ENCODE measurements around the gene KCND2.
"Not testable (repeated sequence)": the region's sequence is repeated elsewhere in the genome, so short reads cannot be mapped to it uniquely, and the experiment has no call there.

Gene KCND2

DNA sequence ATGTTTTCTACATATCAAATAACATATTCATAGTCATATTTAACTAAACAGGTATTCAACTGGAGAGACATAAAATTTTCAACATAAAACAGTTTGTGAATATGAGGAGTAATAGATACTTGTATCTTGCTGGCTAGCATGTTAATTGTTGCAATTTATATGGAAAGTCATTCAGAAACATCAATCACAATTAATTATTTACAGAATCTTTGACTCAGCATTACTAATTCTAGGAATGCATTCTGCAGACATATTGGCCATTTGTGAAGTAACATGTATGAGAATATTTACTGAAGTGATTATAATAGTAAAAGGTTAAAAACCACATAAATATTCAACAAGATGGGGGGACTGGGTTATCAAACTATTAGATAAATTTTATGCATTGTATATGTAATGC, 381.3 kb downstream of the KCND2 start:
- Histone ChIP-seq H3K36me3 (ENCODE audit: control insufficient read depth, insufficient read depth, low read length, severe bottlenecking) (no peaks in the 10 kb centered on the region), H3K9ac (ENCODE audit: low read length) (no peak overlapping the region), H3K9me3 (ENCODE audit: control insufficient read depth, low read length) (no peaks in the 10 kb centered on the region), H3K4me3 (ENCODE audit: low read length) (no peak overlapping the region), H3K27me3 (replicated peaks; ENCODE audit: control insufficient read depth, insufficient read depth, low read length) (no peaks in the 10 kb centered on the region), H3K4me1 (ENCODE audit: control insufficient read depth, insufficient read depth, low read length) (no peaks in the 10 kb centered on the region)
- DNase-seq (ENCODE audit: low read depth), result no peak

DNA sequence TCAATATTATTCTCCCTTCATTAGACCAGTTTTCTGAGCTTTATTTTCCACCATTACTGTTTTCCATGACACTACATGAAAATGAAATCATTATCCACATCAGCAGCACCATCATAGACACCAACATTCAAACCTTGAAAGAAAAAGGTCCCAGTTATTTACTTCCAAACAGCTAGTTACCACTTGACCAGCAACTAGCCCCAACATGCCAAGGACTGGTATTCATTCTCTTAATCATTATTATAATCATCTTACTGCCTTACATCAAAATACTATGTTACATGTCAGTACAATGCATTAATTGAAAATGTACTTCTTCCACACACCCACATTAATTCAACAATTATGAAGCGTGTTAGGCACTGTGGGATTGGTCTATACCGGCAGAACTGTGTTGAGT, 385.5 kb downstream of the KCND2 start:
- DNase-seq (ENCODE audit: low read depth), result no peak
- Histone ChIP-seq H3K4me3 (ENCODE audit: low read length) (no peak overlapping the region), H3K27me3 (replicated peaks; ENCODE audit: control insufficient read depth, insufficient read depth, low read length) (no peaks in the 10 kb centered on the region)

GRCh38 chr7:120662291-120662690, 389.3 kb downstream of the KCND2 start:
- Histone ChIP-seq H3K4me3 (ENCODE audit: low read length) (no peak overlapping the region), H3K9me3 (ENCODE audit: control insufficient read depth, low read length) (no peaks in the 10 kb centered on the region), H3K36me3 (ENCODE audit: control insufficient read depth, insufficient read depth, low read length, severe bottlenecking) (no peaks in the 10 kb centered on the region), H3K9ac (ENCODE audit: low read length) (no peak overlapping the region), H3K27me3 (replicated peaks; ENCODE audit: control insufficient read depth, insufficient read depth, low read length) (no peaks in the 10 kb centered on the region), H3K4me1 (ENCODE audit: control insufficient read depth, insufficient read depth, low read length) (no peaks in the 10 kb centered on the region)
- DNase-seq (ENCODE audit: low read depth), result no peak

More for the DNA sequence above, 385.5 kb downstream of the KCND2 start:
- H3K4me1 ChIP-seq (ENCODE audit: control insufficient read depth, insufficient read depth, low read length), result no peaks in the 10 kb centered on the region
- no peaks in the 10 kb centered on the region for H3K36me3 ChIP-seq (ENCODE audit: control insufficient read depth, insufficient read depth, low read length, severe bottlenecking)
- H3K9me3 ChIP-seq (ENCODE audit: control insufficient read depth, low read length), result no peaks in the 10 kb centered on the region
- no peak overlapping the region for H3K9ac ChIP-seq (ENCODE audit: low read length)

DNA sequence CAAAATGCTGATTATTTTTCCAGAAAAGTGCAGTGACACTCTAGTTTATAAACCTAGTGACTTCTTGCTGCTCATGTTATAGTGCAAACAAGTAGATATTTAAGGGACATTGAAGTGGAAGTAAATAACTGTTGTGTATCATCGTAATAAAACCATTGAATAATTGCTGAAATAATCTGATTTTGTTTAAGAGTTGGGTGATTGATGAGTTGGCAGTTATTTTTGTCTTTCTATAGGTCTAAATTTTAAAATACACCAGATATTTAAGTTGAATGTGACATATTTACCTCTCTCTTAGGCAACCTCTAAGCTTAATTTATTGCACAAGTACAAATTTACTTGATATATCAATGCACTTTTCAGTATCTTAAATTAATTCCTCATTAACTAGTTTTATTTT, 392.1 kb downstream of the KCND2 start:
- no peaks in the 10 kb centered on the region for H3K27me3 ChIP-seq (replicated peaks; ENCODE audit: control insufficient read depth, insufficient read depth, low read length)
- no peak overlapping the region for H3K9ac ChIP-seq (ENCODE audit: low read length)
- no peak for DNase-seq (ENCODE audit: low read depth)
- no peaks in the 10 kb centered on the region for H3K9me3 ChIP-seq (ENCODE audit: control insufficient read depth, low read length)
- no peaks in the 10 kb centered on the region for H3K4me1 ChIP-seq (ENCODE audit: control insufficient read depth, insufficient read depth, low read length)
- H3K36me3 ChIP-seq (ENCODE audit: control insufficient read depth, insufficient read depth, low read length, severe bottlenecking), result no peaks in the 10 kb centered on the region
- H3K4me3 ChIP-seq (ENCODE audit: low read length), result no peak overlapping the region

DNA sequence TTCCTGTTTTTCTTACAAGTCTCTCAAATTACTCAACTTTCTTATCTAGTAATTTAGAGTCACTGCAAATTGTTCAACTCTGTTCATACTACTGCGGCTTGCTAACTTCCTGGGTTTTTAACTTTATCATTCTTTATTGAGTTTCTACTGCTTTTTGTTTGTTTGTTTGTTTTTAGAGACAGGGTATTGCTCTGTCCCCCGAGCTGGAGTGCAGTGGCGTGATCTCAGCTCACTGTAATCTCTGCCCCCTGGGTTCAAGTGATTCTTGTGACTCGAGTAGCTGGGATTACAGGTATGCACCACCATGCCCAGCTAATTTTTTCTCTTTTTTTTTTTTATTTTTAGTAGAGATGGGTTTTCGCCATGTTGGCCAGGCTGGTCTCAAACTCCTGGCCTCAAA, 402.1 kb downstream of the KCND2 start:
- no peaks in the 10 kb centered on the region for H3K9me3 ChIP-seq (ENCODE audit: control insufficient read depth, low read length)
- no peak for DNase-seq (ENCODE audit: low read depth)
- no peaks in the 10 kb centered on the region for H3K36me3 ChIP-seq (ENCODE audit: control insufficient read depth, insufficient read depth, low read length, severe bottlenecking)
- H3K4me3 ChIP-seq (ENCODE audit: low read length), result no peak overlapping the region
- H3K9ac ChIP-seq (ENCODE audit: low read length), result no peak overlapping the region
- H3K27me3 ChIP-seq (replicated peaks; ENCODE audit: control insufficient read depth, insufficient read depth, low read length), result no peaks in the 10 kb centered on the region
- H3K4me1 ChIP-seq (ENCODE audit: control insufficient read depth, insufficient read depth, low read length), result no peaks in the 10 kb centered on the region

DNA sequence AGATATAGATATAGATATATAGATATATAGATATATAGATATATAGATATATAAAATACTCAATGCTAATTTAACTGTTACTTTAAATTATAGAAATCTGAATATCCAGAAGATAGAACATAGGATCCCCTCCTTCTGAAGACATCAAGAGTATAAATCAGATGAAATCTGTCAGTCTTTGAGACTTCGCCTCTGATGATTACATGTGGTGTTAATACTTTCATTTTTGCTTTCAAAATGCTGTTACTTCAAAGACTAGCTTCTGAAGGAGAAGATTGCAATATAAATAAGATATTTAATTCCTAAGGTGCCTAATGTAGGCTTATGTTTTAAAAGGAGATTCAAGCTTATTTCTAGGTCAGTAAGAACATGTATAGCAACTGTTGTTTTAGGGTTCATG, 404.6 kb downstream of the KCND2 start:
- H3K9ac ChIP-seq (ENCODE audit: low read length), result no peak overlapping the region
- no peaks in the 10 kb centered on the region for H3K36me3 ChIP-seq (ENCODE audit: control insufficient read depth, insufficient read depth, low read length, severe bottlenecking)
- no peaks in the 10 kb centered on the region for H3K9me3 ChIP-seq (ENCODE audit: control insufficient read depth, low read length)
- H3K4me1 ChIP-seq (ENCODE audit: control insufficient read depth, insufficient read depth, low read length), result peaks cover 7% of the 10 kb centered on the region
- no peak overlapping the region for H3K4me3 ChIP-seq (ENCODE audit: low read length)
- no peak for DNase-seq (ENCODE audit: low read depth)
- no peaks in the 10 kb centered on the region for H3K27me3 ChIP-seq (replicated peaks; ENCODE audit: control insufficient read depth, insufficient read depth, low read length)

GRCh38 chr7:120680985-120681384, 408.0 kb downstream of the KCND2 start:
- Histone ChIP-seq H3K4me1 (ENCODE audit: control insufficient read depth, insufficient read depth, low read length) (peaks cover 9% of the 10 kb centered on the region), H3K27me3 (replicated peaks; ENCODE audit: control insufficient read depth, insufficient read depth, low read length) (no peaks in the 10 kb centered on the region), H3K9ac (ENCODE audit: low read length) (no peak overlapping the region), H3K4me3 (ENCODE audit: low read length) (no peak overlapping the region), H3K9me3 (ENCODE audit: control insufficient read depth, low read length) (no peaks in the 10 kb centered on the region), H3K36me3 (ENCODE audit: control insufficient read depth, insufficient read depth, low read length, severe bottlenecking) (no peaks in the 10 kb centered on the region)
- DNase-seq (ENCODE audit: low read depth), result no peak

GRCh38 chr7:120684463-120684862, 411.5 kb downstream of the KCND2 start:
- no peaks in the 10 kb centered on the region for H3K27me3 ChIP-seq (replicated peaks; ENCODE audit: control insufficient read depth, insufficient read depth, low read length)
- H3K9ac ChIP-seq (ENCODE audit: low read length), result no peak overlapping the region
- H3K9me3 ChIP-seq (ENCODE audit: control insufficient read depth, low read length), result no peaks in the 10 kb centered on the region
- H3K36me3 ChIP-seq (ENCODE audit: control insufficient read depth, insufficient read depth, low read length, severe bottlenecking), result no peaks in the 10 kb centered on the region
- H3K4me1 ChIP-seq (ENCODE audit: control insufficient read depth, insufficient read depth, low read length), result peaks cover 9% of the 10 kb centered on the region
- no peak overlapping the region for H3K4me3 ChIP-seq (ENCODE audit: low read length)
- no peak for DNase-seq (ENCODE audit: low read depth)

- H3K4me1 ChIP-seq (ENCODE audit: control insufficient read depth, insufficient read depth, low read length), result no peaks in the 10 kb centered on the region
- no peak overlapping the region for H3K9ac ChIP-seq (ENCODE audit: low read length)
- no peak for DNase-seq (ENCODE audit: low read depth)
- no peak overlapping the region for H3K4me3 ChIP-seq (ENCODE audit: low read length)
- H3K9me3 ChIP-seq (ENCODE audit: control insufficient read depth, low read length), result no peaks in the 10 kb centered on the region
- no peaks in the 10 kb centered on the region for H3K27me3 ChIP-seq (replicated peaks; ENCODE audit: control insufficient read depth, insufficient read depth, low read length)
- no peaks in the 10 kb centered on the region for H3K36me3 ChIP-seq (ENCODE audit: control insufficient read depth, insufficient read depth, low read length, severe bottlenecking)
These were observed 418.9 kb downstream of the KCND2 start for GRCh38 chr7:120691915-120692314.

- Histone ChIP-seq H3K4me3 (ENCODE audit: low read length) (no peak overlapping the region), H3K4me1 (ENCODE audit: control insufficient read depth, insufficient read depth, low read length) (no peaks in the 10 kb centered on the region), H3K9me3 (ENCODE audit: control insufficient read depth, low read length) (no peaks in the 10 kb centered on the region), H3K9ac (ENCODE audit: low read length) (no peak overlapping the region), H3K36me3 (ENCODE audit: control insufficient read depth, insufficient read depth, low read length, severe bottlenecking) (no peaks in the 10 kb centered on the region), H3K27me3 (replicated peaks; ENCODE audit: control insufficient read depth, insufficient read depth, low read length) (no peaks in the 10 kb centered on the region)
- no peak for DNase-seq (ENCODE audit: low read depth)
These were observed 422.9 kb downstream of the KCND2 start for GRCh38 chr7:120695848-120696247.

- no peaks in the 10 kb centered on the region for H3K9me3 ChIP-seq (ENCODE audit: control insufficient read depth, low read length)
- H3K27me3 ChIP-seq (replicated peaks; ENCODE audit: control insufficient read depth, insufficient read depth, low read length), result no peaks in the 10 kb centered on the region
- DNase-seq (ENCODE audit: low read depth), result no peak
- no peak overlapping the region for H3K4me3 ChIP-seq (ENCODE audit: low read length)
- H3K9ac ChIP-seq (ENCODE audit: low read length), result no peak overlapping the region
- no peaks in the 10 kb centered on the region for H3K36me3 ChIP-seq (ENCODE audit: control insufficient read depth, insufficient read depth, low read length, severe bottlenecking)
- H3K4me1 ChIP-seq (ENCODE audit: control insufficient read depth, insufficient read depth, low read length), result no peaks in the 10 kb centered on the region
These were observed 427.8 kb downstream of the KCND2 start for GRCh38 chr7:120700796-120701195.

GRCh38 chr7:120702408-120702807, 429.4 kb downstream of the KCND2 start:
- H3K9me3 ChIP-seq (ENCODE audit: control insufficient read depth, low read length); H3K4me3 ChIP-seq (ENCODE audit: low read length); DNase-seq (ENCODE audit: low read depth); H3K27me3 ChIP-seq (replicated peaks; ENCODE audit: control insufficient read depth, insufficient read depth, low read length); H3K4me1 ChIP-seq (ENCODE audit: control insufficient read depth, insufficient read depth, low read length); H3K9ac ChIP-seq (ENCODE audit: low read length); H3K36me3 ChIP-seq (ENCODE audit: control insufficient read depth, insufficient read depth, low read length, severe bottlenecking): not testable (repeated sequence)

Data from adipocyte (in vitro differentiated cells).